ENCODE data around the gene DCAF17. TPM values are rescaled to one million over a fixed set of nuclear protein-coding genes. Genes with fewer than 3 reads are reported as not detected.
"Not testable (repeated sequence)": the region's sequence is repeated elsewhere in the genome, so short reads cannot be mapped to it uniquely, and the experiment has no call there.

The DCAF17 gene
- total RNA-seq, 1 donor from 2014 or later: 16.2 TPM

- H3K9me3 Mint-ChIP-seq (ENCODE audit: unreplicated experiment): no peaks in the 10 kb centered on the region
- no peak overlapping the region for H3K27ac Mint-ChIP-seq (ENCODE audit: unreplicated experiment)
- TF ChIP-seq CTCF (IDR thresholded peaks at IDR 0.05; ENCODE audit: unreplicated experiment): peak; percentile 81
- no peaks in the 10 kb centered on the region for H3K4me1 Mint-ChIP-seq (ENCODE audit: unreplicated experiment)
- no peak overlapping the region for H3K4me3 Mint-ChIP-seq (ENCODE audit: unreplicated experiment)
- DNase-seq (ENCODE audit: low spot score): no peak
- no peaks in the 10 kb centered on the region for H3K36me3 Mint-ChIP-seq (ENCODE audit: low read depth, unreplicated experiment)
- no peaks in the 10 kb centered on the region for H3K27me3 Mint-ChIP-seq (ENCODE audit: unreplicated experiment)
Observed at GRCh38 chr2:171529914-171530313, 95.9 kb downstream of the DCAF17 start.

GRCh38 chr2:171530378-171530777 is 96.4 kb downstream of the DCAF17 start:
- Mint-ChIP-seq H3K4me3 (ENCODE audit: unreplicated experiment) (no peak overlapping the region), H3K4me1 (ENCODE audit: unreplicated experiment) (no peaks in the 10 kb centered on the region), H3K9me3 (ENCODE audit: unreplicated experiment) (no peaks in the 10 kb centered on the region), H3K27me3 (ENCODE audit: unreplicated experiment) (no peaks in the 10 kb centered on the region), H3K27ac (ENCODE audit: unreplicated experiment) (no peak overlapping the region), H3K36me3 (ENCODE audit: low read depth, unreplicated experiment) (no peaks in the 10 kb centered on the region)
- no peak for TF ChIP-seq CTCF (IDR thresholded peaks at IDR 0.05; ENCODE audit: unreplicated experiment)
- no peak for DNase-seq (ENCODE audit: low spot score)

- not testable (repeated sequence) for H3K36me3 Mint-ChIP-seq (ENCODE audit: low read depth, unreplicated experiment); H3K27me3 Mint-ChIP-seq (ENCODE audit: unreplicated experiment); H3K4me3 Mint-ChIP-seq (ENCODE audit: unreplicated experiment); H3K4me1 Mint-ChIP-seq (ENCODE audit: unreplicated experiment); H3K9me3 Mint-ChIP-seq (ENCODE audit: unreplicated experiment); H3K27ac Mint-ChIP-seq (ENCODE audit: unreplicated experiment); DNase-seq (ENCODE audit: low spot score)
Observed at GRCh38 chr2:171530859-171531258, 96.8 kb downstream of the DCAF17 start.

GRCh38 chr2:171531291-171531690 is 97.3 kb downstream of the DCAF17 start:
- H3K4me1 Mint-ChIP-seq (ENCODE audit: unreplicated experiment): no peaks in the 10 kb centered on the region
- no peaks in the 10 kb centered on the region for H3K36me3 Mint-ChIP-seq (ENCODE audit: low read depth, unreplicated experiment)
- no peak overlapping the region for H3K4me3 Mint-ChIP-seq (ENCODE audit: unreplicated experiment)
- H3K9me3 Mint-ChIP-seq (ENCODE audit: unreplicated experiment): no peaks in the 10 kb centered on the region
- no peak for TF ChIP-seq CTCF (IDR thresholded peaks at IDR 0.05; ENCODE audit: unreplicated experiment)
- DNase-seq (ENCODE audit: low spot score): no peak
- H3K27me3 Mint-ChIP-seq (ENCODE audit: unreplicated experiment): peaks cover 1% of the 10 kb centered on the region
- no peak overlapping the region for H3K27ac Mint-ChIP-seq (ENCODE audit: unreplicated experiment)

GRCh38 chr2:171531836-171532450 is 97.9 kb downstream of the DCAF17 start:
- Mint-ChIP-seq H3K27me3 (ENCODE audit: unreplicated experiment) (peaks cover 2% of the 10 kb centered on the region), H3K4me1 (ENCODE audit: unreplicated experiment) (no peaks in the 10 kb centered on the region), H3K27ac (ENCODE audit: unreplicated experiment) (no peak overlapping the region), H3K4me3 (ENCODE audit: unreplicated experiment) (no peak overlapping the region), H3K36me3 (ENCODE audit: low read depth, unreplicated experiment) (no peaks in the 10 kb centered on the region), H3K9me3 (ENCODE audit: unreplicated experiment) (no peaks in the 10 kb centered on the region)
- no peak for DNase-seq (ENCODE audit: low spot score)
- TF ChIP-seq CTCF (IDR thresholded peaks at IDR 0.05; ENCODE audit: unreplicated experiment): no peak

Data from endothelial cell (in vitro differentiated cells).